Ishikawa (cell line): ENCODE measurements around the gene BAZ1B.

Source experiments
- CEBPB ChIP-seq: IDR thresholded peaks from 2 replicates; pipeline ENCODE4 v1.6.1; 2012
- CREB1 ChIP-seq: IDR thresholded peaks from 2 replicates; pipeline ENCODE4 v1.6.1; 2012; ENCODE audit warnings: low read depth
- EGR1 ChIP-seq: IDR thresholded peaks from 2 replicates; pipeline ENCODE4 v1.6.1; 2012
- MAX ChIP-seq: IDR thresholded peaks from 2 replicates; pipeline ENCODE4 v1.6.1; 2012
- RAD21 ChIP-seq: IDR thresholded peaks from 2 replicates; pipeline ENCODE4 v1.6.1; 2012; ENCODE audit warnings: low read depth
- TAF1 ChIP-seq: IDR thresholded peaks from 2 replicates; pipeline ENCODE4 v1.6.1; 2012; ENCODE audit warnings: low read depth, mild to moderate bottlenecking
- ZBTB7A ChIP-seq: IDR thresholded peaks from 2 replicates; pipeline ENCODE4 v1.6.1; 2012; ENCODE audit warnings: low read depth

GRCh38 chr7:73544678-73545077 is 22.6 kb upstream of the BAZ1B start:
- TF ChIP-seq ZBTB7A (no peak), MAX (no peak), RAD21 (no peak), TAF1 (no peak), CEBPB (no peak), CREB1 (no peak), EGR1 (no peak)
